ENCODE measurements around the gene PTPN1.

Gene PTPN1

GRCh38 chr20:50510706-50511542 is 741 bp downstream of the PTPN1 start:
- in situ Hi-C loops (cut with HindIII; ENCODE audit: low sequenced_read_pairs), result no loop called here

- in situ Hi-C loops (cut with HindIII; ENCODE audit: low sequenced_read_pairs), result no loop called here
Observed at GRCh38 chr20:50512323-50512722, 2.1 kb downstream of the PTPN1 start.

- in situ Hi-C loops (cut with HindIII; ENCODE audit: low sequenced_read_pairs), result no loop called here
Observed at GRCh38 chr20:50513169-50514034, 3.2 kb downstream of the PTPN1 start.

- in situ Hi-C loops (cut with HindIII; ENCODE audit: low sequenced_read_pairs), result no loop called here
Observed at GRCh38 chr20:50514035-50514337, 3.8 kb downstream of the PTPN1 start.

- in situ Hi-C loops (cut with HindIII; ENCODE audit: low sequenced_read_pairs), result no loop called here
Observed at GRCh38 chr20:50514750-50515149, 4.6 kb downstream of the PTPN1 start.

GRCh38 chr20:50515471-50516106 is 5.4 kb downstream of the PTPN1 start:
- in situ Hi-C loops (cut with HindIII; ENCODE audit: low sequenced_read_pairs), result no loop called here

- in situ Hi-C loops (cut with HindIII; ENCODE audit: low sequenced_read_pairs), result no loop called here
Observed at GRCh38 chr20:50516180-50516934, 6.2 kb downstream of the PTPN1 start.

- in situ Hi-C loops (cut with HindIII; ENCODE audit: low sequenced_read_pairs), result no loop called here
Observed at GRCh38 chr20:50516935-50517816, 7.0 kb downstream of the PTPN1 start.

- in situ Hi-C loops (cut with HindIII; ENCODE audit: low sequenced_read_pairs), result no loop called here
Observed at GRCh38 chr20:50517817-50518154, 7.6 kb downstream of the PTPN1 start.

- in situ Hi-C loops (cut with HindIII; ENCODE audit: low sequenced_read_pairs), result no loop called here
Observed at GRCh38 chr20:50518270-50518721, 8.1 kb downstream of the PTPN1 start.

GRCh38 chr20:50519036-50519762 is 9.0 kb downstream of the PTPN1 start:
- in situ Hi-C loops (cut with HindIII; ENCODE audit: low sequenced_read_pairs), result no loop called here

- in situ Hi-C loops (cut with HindIII; ENCODE audit: low sequenced_read_pairs), result no loop called here
Observed at GRCh38 chr20:50520222-50520880, 10.2 kb downstream of the PTPN1 start.

GRCh38 chr20:50521221-50522052 is 11.3 kb downstream of the PTPN1 start:
- in situ Hi-C loops (cut with HindIII; ENCODE audit: low sequenced_read_pairs), result no loop called here

- in situ Hi-C loops (cut with HindIII; ENCODE audit: low sequenced_read_pairs), result no loop called here
Observed at GRCh38 chr20:50522053-50522674, 12.0 kb downstream of the PTPN1 start.

- in situ Hi-C loops (cut with HindIII; ENCODE audit: low sequenced_read_pairs), result no loop called here
Observed at GRCh38 chr20:50523552-50524167, 13.5 kb downstream of the PTPN1 start.

GRCh38 chr20:50525681-50526080 is 15.5 kb downstream of the PTPN1 start:
- in situ Hi-C loops (cut with HindIII; ENCODE audit: low sequenced_read_pairs), result loop anchor here (5.0 kb wide), 1 partner anchor 37 kb away; no protein-coding TSS in a partner anchor
